CD4-positive, alpha-beta T cell (primary cell): ENCODE measurements around the gene SLC12A3. TPM values are rescaled to one million over a fixed set of nuclear protein-coding genes. Genes with fewer than 3 reads are reported as not detected.

Experiments used
- ATAC-seq: fragments of 200-7000 bp; cut with Tn5 transposase; one replicate; pipeline ENCODE4 v1.10.0; 2022; ENCODE audit warnings: mild to moderate bottlenecking; ENCODE audit not compliant: poor library complexity
- CTCF ChIA-PET: fragments of 350-600 bp; sonication (Branson Sonifier 250); formaldehyde crosslinking; loops from one replicate; lab custom pipeline; 2021; ENCODE audit warnings: antibody characterized with exemption, inconsistent platforms; lab: Charles Lee
- POLR2A ChIA-PET: fragments of 350-600 bp; sonication (Branson Sonifier 250); formaldehyde crosslinking; loops from one replicate; lab custom pipeline; 2021; ENCODE audit warnings: antibody characterized with exemption, inconsistent platforms; lab: Charles Lee
- DNase-seq, 14 experiments: peaks; one replicate each; pipeline ENCODE4 v3.0.0-alpha.2; 2013 to 2020; ENCODE audit warnings: mixed read lengths in 2 of 14
- H3K27ac ChIP-seq, 2 donors: one replicate each; pipeline versions ENCODE4 v1.5.1 to v1.7.0; 2013; ENCODE audit warnings: low read length in 2 of 2, low read depth in 1 of 2, mild to moderate bottlenecking in 1 of 2
- H3K27me3 ChIP-seq, 2 experiments: 1 replicate in 1 of 2; 2 replicates in 1 of 2; pipeline versions ENCODE4 v1.6.1 to v1.7.0; 2013; ENCODE audit warnings: low read length in 2 of 2, control low read depth in 1 of 2, mild to moderate bottlenecking in 1 of 2, moderate library complexity in 1 of 2; ENCODE audit not compliant: insufficient read depth in 2 of 2, control insufficient read depth in 1 of 2
- H3K36me3 ChIP-seq: one replicate; pipeline ENCODE4 v1.6.1; 2013; ENCODE audit warnings: low read length, control low read depth; ENCODE audit not compliant: insufficient read depth
- H3K4me1 ChIP-seq: one replicate; pipeline ENCODE4 v1.6.1; 2013; ENCODE audit warnings: low read length, control low read depth; ENCODE audit not compliant: insufficient read depth
- H3K4me3 ChIP-seq: one replicate; pipeline ENCODE4 v1.5.1; 2013; ENCODE audit warnings: mild to moderate bottlenecking, low read length, moderate library complexity
- H3K9me3 ChIP-seq, 2 experiments: 1 replicate in 1 of 2; 2 replicates in 1 of 2; pipeline versions ENCODE4 v1.6.1 to v1.7.0; 2013; ENCODE audit warnings: low read length in 2 of 2, mild to moderate bottlenecking in 2 of 2, control low read depth in 1 of 2, moderate library complexity in 1 of 2; ENCODE audit not compliant: control insufficient read depth in 1 of 2, insufficient read depth in 1 of 2
- H3K27ac Mint-ChIP-seq: one replicate; pipeline ENCODE4 v1.8.0; 2020; ENCODE audit warnings: mixed read lengths
- H3K27me3 Mint-ChIP-seq: one replicate; pipeline ENCODE4 v1.8.0; 2021; ENCODE audit warnings: mixed read lengths
- H3K36me3 Mint-ChIP-seq: one replicate; pipeline ENCODE4 v1.8.0; 2021; ENCODE audit warnings: low read depth, mixed read lengths
- H3K4me1 Mint-ChIP-seq: one replicate; pipeline ENCODE4 v1.8.0; 2021; ENCODE audit warnings: low read depth, mixed read lengths
- H3K4me3 Mint-ChIP-seq: one replicate; pipeline ENCODE4 v1.8.0; 2020; ENCODE audit warnings: mild to moderate bottlenecking, mixed read lengths
- H3K9me3 Mint-ChIP-seq: one replicate; pipeline ENCODE4 v1.8.0; 2020; ENCODE audit warnings: mixed read lengths
- intact Hi-C, 2 experiments: fragments of 100-400 bp; cut with DNase I in 1 of 2; cut with micrococcal nuclease in 1 of 2; formaldehyde crosslinking; loops; one replicate each; pipeline versions ENCODE4 v1.15.1 to v1.9.0; 2023 to 2025; cut with DNase I, micrococcal nuclease
- total RNA-seq, 174 experiments: library from RNA in 2 of 174; stranded (reverse) in 2 of 174; gene quantifications; one replicate each; pipeline ENCODE4 v1.2.3 and lab custom pipeline; 2021 to 2026
- TF ChIP-seq, protein P1 (sequence below): fragments of 200-600 bp; IDR thresholded peaks from one replicate; pipeline ENCODE4 v1.8.0; 2022; ENCODE audit warnings: antibody characterized with exemption, mild to moderate bottlenecking

The SLC12A3 gene
- total RNA-seq, 2 experiments from 2014 or later: not detected

DNA sequence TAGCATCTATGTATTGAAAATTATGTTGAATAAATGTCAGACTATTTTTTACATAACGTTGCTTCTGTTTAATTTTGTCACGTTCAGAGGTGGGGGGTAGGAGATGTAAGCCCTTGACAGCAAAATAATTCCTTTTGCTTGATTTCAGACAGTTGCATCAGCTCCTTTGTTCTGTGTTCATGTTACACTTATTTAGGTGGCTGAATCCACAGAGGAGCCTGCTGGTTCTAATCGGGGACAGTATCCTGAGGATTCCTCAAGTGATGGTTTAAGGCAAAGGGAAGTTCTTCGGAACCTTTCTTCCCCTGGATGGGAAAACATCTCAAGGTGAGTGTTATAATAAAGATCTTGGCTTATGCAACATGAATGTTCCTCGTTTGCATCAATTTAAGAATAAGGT is 71.5 kb downstream of the SLC12A3 start:
- no peak overlapping the region for H3K4me3 Mint-ChIP-seq
- peaks cover 68% of the 10 kb centered on the region for H3K36me3 ChIP-seq
- ATAC-seq (no peak), DNase-seq (no peak)
- TF ChIP-seq, protein P1, sequence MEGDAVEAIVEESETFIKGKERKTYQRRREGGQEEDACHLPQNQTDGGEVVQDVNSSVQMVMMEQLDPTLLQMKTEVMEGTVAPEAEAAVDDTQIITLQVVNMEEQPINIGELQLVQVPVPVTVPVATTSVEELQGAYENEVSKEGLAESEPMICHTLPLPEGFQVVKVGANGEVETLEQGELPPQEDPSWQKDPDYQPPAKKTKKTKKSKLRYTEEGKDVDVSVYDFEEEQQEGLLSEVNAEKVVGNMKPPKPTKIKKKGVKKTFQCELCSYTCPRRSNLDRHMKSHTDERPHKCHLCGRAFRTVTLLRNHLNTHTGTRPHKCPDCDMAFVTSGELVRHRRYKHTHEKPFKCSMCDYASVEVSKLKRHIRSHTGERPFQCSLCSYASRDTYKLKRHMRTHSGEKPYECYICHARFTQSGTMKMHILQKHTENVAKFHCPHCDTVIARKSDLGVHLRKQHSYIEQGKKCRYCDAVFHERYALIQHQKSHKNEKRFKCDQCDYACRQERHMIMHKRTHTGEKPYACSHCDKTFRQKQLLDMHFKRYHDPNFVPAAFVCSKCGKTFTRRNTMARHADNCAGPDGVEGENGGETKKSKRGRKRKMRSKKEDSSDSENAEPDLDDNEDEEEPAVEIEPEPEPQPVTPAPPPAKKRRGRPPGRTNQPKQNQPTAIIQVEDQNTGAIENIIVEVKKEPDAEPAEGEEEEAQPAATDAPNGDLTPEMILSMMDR: no peak
- H3K27me3 Mint-ChIP-seq: no peaks in the 10 kb centered on the region
- intact Hi-C loops: loop anchor here in 1 of 2 experiments (10.0 kb wide), 4 partner anchors 212 to 798 kb away; partner anchors contain the start of genes KATNB1, POLR2C, PSME3IP1 and RSPRY1
- H3K9me3 ChIP-seq: no peaks in the 10 kb centered on the region
- H3K4me1 Mint-ChIP-seq: peaks cover 69% of the 10 kb centered on the region
- POLR2A ChIA-PET: interaction anchor here (1.2 to 1.7 kb wide), 3 partner anchors 53 to 250 kb away, joined by 3 to 4 read pairs (median 3); partner anchors contain the start of genes NLRC5, PSME3IP1 and RSPRY1
- H3K27me3 ChIP-seq: no peaks in the 10 kb centered on the region
- no peak overlapping the region for H3K4me3 ChIP-seq
- H3K9me3 Mint-ChIP-seq: no peaks in the 10 kb centered on the region
- no peak overlapping the region for H3K27ac ChIP-seq
- peak overlapping the region; percentile 96 for H3K27ac Mint-ChIP-seq
- CTCF ChIA-PET: no interaction called here
- peaks cover 92% of the 10 kb centered on the region for H3K36me3 Mint-ChIP-seq
- H3K4me1 ChIP-seq: peaks cover 36% of the 10 kb centered on the region

DNA sequence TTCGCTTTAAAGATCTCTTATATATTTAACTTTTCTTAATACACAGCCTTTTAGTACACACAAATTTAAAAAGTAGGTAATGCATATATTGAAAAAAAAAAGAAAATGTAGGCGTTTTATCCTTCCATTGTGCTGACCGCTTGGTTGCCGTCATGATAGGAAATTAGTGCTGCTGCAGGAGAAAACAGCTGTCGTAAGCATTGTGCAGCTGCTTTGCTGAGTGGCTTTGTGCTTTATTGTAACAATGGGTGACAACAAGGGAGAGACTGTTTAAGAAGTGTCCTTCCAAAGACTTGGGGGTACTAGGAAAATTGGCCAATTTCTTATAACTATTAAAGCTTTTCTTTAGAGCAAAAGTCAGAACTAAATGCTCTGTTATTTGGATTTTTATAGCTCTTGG is 71.9 kb downstream of the SLC12A3 start:
- TF ChIP-seq, protein P1: no peak
- Mint-ChIP-seq H3K4me3 (no peak overlapping the region), H3K27me3 (no peaks in the 10 kb centered on the region), H3K27ac (no peak overlapping the region), H3K9me3 (no peaks in the 10 kb centered on the region), H3K4me1 (peaks cover 69% of the 10 kb centered on the region), H3K36me3 (peaks cover 95% of the 10 kb centered on the region)
- intact Hi-C loops: loop anchor here in 1 of 2 experiments (10.0 kb wide), 4 partner anchors 212 to 798 kb away; partner anchors contain the start of genes KATNB1, POLR2C, PSME3IP1 and RSPRY1
- CTCF ChIA-PET: no interaction called here
- no peak overlapping the region for H3K27ac ChIP-seq
- no peaks in the 10 kb centered on the region for H3K27me3 ChIP-seq
- POLR2A ChIA-PET: interaction anchor here (0.6 to 2.1 kb wide), 6 partner anchors 11 to 249 kb away, joined by 3 to 5 read pairs (median 4); partner anchors contain the start of genes NLRC5, PSME3IP1 and RSPRY1
- no peak for ATAC-seq
- peaks cover 33% of the 10 kb centered on the region for H3K4me1 ChIP-seq
- DNase-seq: no peak
- H3K36me3 ChIP-seq: peaks cover 73% of the 10 kb centered on the region
- H3K9me3 ChIP-seq: no peaks in the 10 kb centered on the region
- no peak overlapping the region for H3K4me3 ChIP-seq

GRCh38 chr16:56938664-56939513 is 73.9 kb downstream of the SLC12A3 start:
- POLR2A ChIA-PET: interaction anchor here (1.2 to 2.1 kb wide), 2 partner anchors 7 to 9 kb away, joined by 4 to 5 read pairs; partner anchors contain the start of gene HERPUD1
- TF ChIP-seq, protein P1: no peak
- Mint-ChIP-seq H3K4me3 (peak overlapping the region; percentile 52), H3K36me3 (peaks cover 97% of the 10 kb centered on the region), H3K27ac (peak overlapping the region; percentile 80), H3K27me3 (no peaks in the 10 kb centered on the region), H3K4me1 (peaks cover 55% of the 10 kb centered on the region), H3K9me3 (no peaks in the 10 kb centered on the region)
- no peaks in the 10 kb centered on the region for H3K27me3 ChIP-seq
- no peaks in the 10 kb centered on the region for H3K9me3 ChIP-seq
- CTCF ChIA-PET: no interaction called here
- intact Hi-C loops: loop anchor here in 1 of 2 experiments (10.0 kb wide), 4 partner anchors 214 to 796 kb away; partner anchors contain the start of genes KATNB1, POLR2C, PSME3IP1 and RSPRY1
- no peak overlapping the region for H3K4me3 ChIP-seq
- H3K4me1 ChIP-seq: peaks cover 31% of the 10 kb centered on the region
- peaks cover 92% of the 10 kb centered on the region for H3K36me3 ChIP-seq
- no peak overlapping the region for H3K27ac ChIP-seq
- DNase-seq (peak in 6 of 14 experiments; percentile 10 to 71 (median 46)), ATAC-seq (peak; percentile 81)
